ENCODE data around the gene KCNJ6. TPM values are rescaled to one million over a fixed set of nuclear protein-coding genes. Genes with fewer than 3 reads are reported as not detected.

KCNJ6 gene
- total and polyA plus RNA-seq, 2 of the 8 experiments (the other 6 are each of a cell fraction or from before 2014, with no cell fraction given): 0.51 to 1.2 TPM

GRCh38 chr21:37668462-37669239, 247.6 kb downstream of the KCNJ6 start:
- no peak for FAIRE-seq
- Histone ChIP-seq H2BK15ac (ENCODE audit: low read length) (no peak overlapping the region), H2AK5ac (ENCODE audit: low read depth, low read length) (peak overlapping the region; percentile 93), H2AFZ (ENCODE audit: low read length) (no peak overlapping the region), H3K27me3 (replicated peaks in 1 of 4; ENCODE audit: control insufficient read depth in 3 of 4, extremely low read depth in 1 of 4, insufficient read depth in 3 of 4, low read length in 3 of 4) (no peaks in the 10 kb centered on the region), H3K9me3 (ENCODE audit: insufficient read depth in 2 of 2, low read depth in 1 of 2, low read length in 1 of 2) (peaks cover 20 to 28% of the 10 kb centered on the region in 2 experiments), H3K4me1 (replicated peaks in 1 of 4; ENCODE audit: control insufficient read depth in 3 of 4, insufficient read depth in 4 of 4, low read length in 3 of 4) (peaks cover 0 to 5% (median 4%) of the 10 kb centered on the region in 4 experiments; a peak in 4 of 7 replicates), H2BK120ac (replicated peaks; ENCODE audit: low read depth, low read length) (peak overlapping the region; percentile 97), H4K20me1 (replicated peaks in 1 of 2; ENCODE audit: control insufficient read depth in 1 of 2, insufficient read depth in 2 of 2, low read length in 2 of 2) (no peaks in the 10 kb centered on the region), H4K5ac (ENCODE audit: insufficient read length, low read depth, low read length) (peak overlapping the region; percentile 69), H3K36me3 (ENCODE audit: control insufficient read depth in 2 of 4, insufficient read depth in 4 of 4, low read length in 3 of 4) (peaks cover 0 to 7% (median 2%) of the 10 kb centered on the region in 4 experiments; a peak in 2 of 8 replicates), H2BK12ac (ENCODE audit: low read depth, low read length) (peak overlapping the region; percentile 76; the same call in 1 of the 2 replicates), H3K14ac (ENCODE audit: insufficient read length) (no peak overlapping the region), H3K18ac (ENCODE audit: extremely low read depth, low read length) (peak overlapping the region; percentile 85), H3K27ac (ENCODE audit: low read depth, low read length) (peak overlapping the region; percentile 29; the same call in 1 of the 2 replicates), H4K8ac (ENCODE audit: extremely low read depth, insufficient read depth, low read length) (no peak overlapping the region), H3K4me3 (ENCODE audit: extremely low read depth in 1 of 4, insufficient read depth in 2 of 4, low read depth in 3 of 4, low read length in 4 of 4) (no peak overlapping the region), H3K4me2 (ENCODE audit: insufficient read depth in 1 of 2, low read depth in 2 of 2, low read length in 2 of 2) (peak overlapping the region in 1 of 2 experiments; percentile 36; a peak in 2 of 4 replicates), H2BK20ac (ENCODE audit: low read length) (peak overlapping the region; percentile 88), H2BK5ac (ENCODE audit: low read depth, low read length) (peak overlapping the region; percentile 98; the same call in 1 of the 2 replicates), H4K91ac (replicated peaks; ENCODE audit: insufficient read length, low read length) (peak overlapping the region; percentile 97), H3K79me2 (ENCODE audit: control insufficient read depth in 1 of 2, insufficient read depth in 2 of 2, low read length in 2 of 2) (no peaks in the 10 kb centered on the region), H3K23ac (ENCODE audit: insufficient read length) (no peak overlapping the region), H3K9ac (replicated peaks in 1 of 4; ENCODE audit: extremely low read depth in 1 of 4, low read depth in 3 of 4, low read length in 3 of 4) (no peak overlapping the region), H3K56ac (replicated peaks; ENCODE audit: insufficient read length, low read depth, low read length) (peak overlapping the region; percentile 49), H3K4ac (replicated peaks; ENCODE audit: insufficient read length, low read depth, low read length) (peak overlapping the region; percentile 40), H3K79me1 (ENCODE audit: low read depth, low read length) (no peaks in the 10 kb centered on the region), H3K23me2 (ENCODE audit: low read depth, low read length) (no peaks in the 10 kb centered on the region)
- POLR2A ChIA-PET (ENCODE audit: partially characterized antibody): interaction anchor here (0.9 to 1.8 kb wide), 4 partner anchors 9 to 105 kb away, joined by 3 to 5 read pairs (median 4); no protein-coding TSS in a partner anchor
- WGBS, 2 experiments (ENCODE audit: extremely low coverage in 1 of 2, insufficient coverage in 1 of 2, insufficient read length in 1 of 2, insufficient replicate concordance in 2 of 2, low coverage in 1 of 2, low lambda C conversion rate in 2 of 2, missing lambda C conversion rate in 1 of 2): 64% methylated on average over 7 of the region's 7 CpGs; no CpG with 5 or more reads in 1 of the 2 experiments
- no peak for DNase-seq (ENCODE audit: low read depth in 1 of 2, low spot score in 2 of 2)
- CTCF ChIA-PET (ENCODE audit: partially characterized antibody): interaction anchor here (1.1 to 2.1 kb wide), 8 partner anchors 8 to 248 kb away, joined by 3 to 6 read pairs (median 5); partner anchors contain the start of gene KCNJ6
- TF ChIP-seq E2F6 (IDR thresholded peaks at IDR 0.05) (0 out of 2 replicates have a peak, but pooled peaks have one; percentile 15), TAF1 (IDR thresholded peaks at IDR 0.05; ENCODE audit: low read depth, low read length) (no peak), POU5F1 (IDR thresholded peaks at IDR 0.05; ENCODE audit: low read depth, low read length) (peak; percentile 28; the same call in 1 of the 2 replicates), GTF2F1 (IDR thresholded peaks at IDR 0.05; ENCODE audit: borderline replicate concordance, low read depth, low read length) (no peak), CREB1 (IDR thresholded peaks at IDR 0.05) (no peak), NANOG (IDR thresholded peaks at IDR 0.05; ENCODE audit: insufficient read depth, low read depth, low read length, poor library complexity, severe bottlenecking) (peak; percentile 45)
- TF ChIP-seq, protein P1, sequence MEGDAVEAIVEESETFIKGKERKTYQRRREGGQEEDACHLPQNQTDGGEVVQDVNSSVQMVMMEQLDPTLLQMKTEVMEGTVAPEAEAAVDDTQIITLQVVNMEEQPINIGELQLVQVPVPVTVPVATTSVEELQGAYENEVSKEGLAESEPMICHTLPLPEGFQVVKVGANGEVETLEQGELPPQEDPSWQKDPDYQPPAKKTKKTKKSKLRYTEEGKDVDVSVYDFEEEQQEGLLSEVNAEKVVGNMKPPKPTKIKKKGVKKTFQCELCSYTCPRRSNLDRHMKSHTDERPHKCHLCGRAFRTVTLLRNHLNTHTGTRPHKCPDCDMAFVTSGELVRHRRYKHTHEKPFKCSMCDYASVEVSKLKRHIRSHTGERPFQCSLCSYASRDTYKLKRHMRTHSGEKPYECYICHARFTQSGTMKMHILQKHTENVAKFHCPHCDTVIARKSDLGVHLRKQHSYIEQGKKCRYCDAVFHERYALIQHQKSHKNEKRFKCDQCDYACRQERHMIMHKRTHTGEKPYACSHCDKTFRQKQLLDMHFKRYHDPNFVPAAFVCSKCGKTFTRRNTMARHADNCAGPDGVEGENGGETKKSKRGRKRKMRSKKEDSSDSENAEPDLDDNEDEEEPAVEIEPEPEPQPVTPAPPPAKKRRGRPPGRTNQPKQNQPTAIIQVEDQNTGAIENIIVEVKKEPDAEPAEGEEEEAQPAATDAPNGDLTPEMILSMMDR (IDR thresholded peaks at IDR 0.05; ENCODE audit: control extremely low read depth in 1 of 3, insufficient read depth in 1 of 3, low read depth in 1 of 3, low read length in 3 of 3): 0 out of 4 replicates have a peak, but pooled peaks of 1 of the 3 experiments have one; percentile 8
